NCI-H146 treated with DMSO at 0.1 percent for 48 hours (cell line): Measurements from ENCODE around the gene STEAP2.

Experiments used
- DNase-seq: peaks from one replicate; lab custom pipeline; 2025; ENCODE audit not compliant: unreplicated experiment; lab: John Stamatoyannopoulos, UW

STEAP2 gene

DNA sequence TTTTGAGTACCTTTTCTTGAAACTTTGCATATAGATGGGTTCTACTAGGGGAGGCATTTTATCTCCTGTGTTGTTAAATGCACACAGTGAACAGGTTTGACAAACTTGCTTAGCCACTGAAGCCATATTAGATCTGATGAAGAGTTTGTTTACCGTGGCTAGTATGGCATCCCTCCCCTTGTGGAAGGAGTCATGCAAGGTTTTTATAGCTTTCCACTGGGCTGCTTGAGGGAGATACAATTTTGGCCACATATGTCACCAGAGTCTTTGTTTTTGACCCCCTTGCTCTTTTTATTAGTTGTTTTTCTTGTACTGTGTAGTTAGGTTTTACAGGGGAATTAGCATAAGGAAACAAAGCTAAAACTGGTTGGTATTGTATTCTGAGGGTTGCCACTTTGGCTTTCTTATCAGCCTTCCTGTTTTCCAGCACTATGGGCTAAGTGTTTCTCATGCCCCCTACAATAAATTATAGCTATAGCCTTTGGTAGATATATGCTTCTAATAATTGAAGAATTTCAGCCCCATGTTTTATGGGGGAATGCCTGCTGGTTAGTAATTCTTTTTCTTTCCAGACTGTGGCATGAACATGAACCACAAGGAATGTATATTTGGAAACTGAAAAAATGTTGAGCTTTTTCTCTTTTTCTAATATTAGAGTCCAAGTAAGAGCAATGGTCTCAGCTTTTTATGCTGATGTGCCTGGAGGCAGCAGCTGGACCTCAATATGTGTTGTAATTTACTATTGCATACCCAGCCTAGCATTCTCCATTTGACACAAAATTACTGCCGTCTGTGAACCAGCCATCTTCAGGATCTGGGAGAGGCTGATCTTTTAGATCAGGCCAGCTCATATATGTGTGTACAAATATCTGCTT lies 18.4 kb upstream of the STEAP2 start:
- no peak for DNase-seq

DNA sequence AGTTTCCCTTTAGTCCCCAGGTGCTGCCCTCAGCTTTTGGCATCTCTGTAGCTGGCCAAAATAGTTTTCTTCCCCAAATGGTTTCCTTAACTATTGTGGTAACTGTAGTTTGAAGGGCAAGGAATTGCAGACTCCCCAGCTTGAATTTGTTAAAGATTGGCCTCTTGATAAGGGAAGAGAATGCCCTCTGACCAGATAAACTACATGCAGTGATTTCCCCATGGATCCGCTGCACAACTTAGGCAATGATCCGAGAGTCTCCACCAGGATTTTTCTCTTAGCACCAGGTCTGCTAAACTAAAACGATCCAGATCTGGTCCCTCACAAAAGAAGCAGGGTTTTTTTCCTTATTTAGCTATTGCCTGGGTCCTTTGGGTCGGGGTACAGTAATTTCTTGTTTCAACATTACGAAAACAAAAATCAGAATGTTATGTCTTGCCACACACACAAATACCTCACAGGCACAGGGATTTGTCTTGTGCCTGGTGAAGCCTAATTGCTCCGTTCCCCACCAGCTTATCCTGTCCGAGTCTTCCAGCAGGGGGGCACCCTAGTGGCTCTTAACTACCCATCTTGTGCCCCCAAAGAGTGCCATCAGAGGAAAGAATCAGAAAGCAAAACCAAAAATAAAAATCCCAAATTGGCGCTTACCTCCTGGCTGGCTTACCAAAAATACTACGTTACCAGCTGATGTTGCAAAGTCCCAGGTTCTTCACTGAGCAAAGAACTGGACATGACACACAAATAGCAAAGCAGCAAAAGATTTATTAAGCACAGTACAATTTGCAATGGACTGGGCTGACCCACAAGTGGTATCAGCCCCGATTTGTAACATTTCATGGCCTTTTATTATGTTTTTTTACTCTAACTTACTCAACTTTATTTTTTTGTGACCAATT lies 16.4 kb upstream of the STEAP2 start:
- no peak for DNase-seq

DNA sequence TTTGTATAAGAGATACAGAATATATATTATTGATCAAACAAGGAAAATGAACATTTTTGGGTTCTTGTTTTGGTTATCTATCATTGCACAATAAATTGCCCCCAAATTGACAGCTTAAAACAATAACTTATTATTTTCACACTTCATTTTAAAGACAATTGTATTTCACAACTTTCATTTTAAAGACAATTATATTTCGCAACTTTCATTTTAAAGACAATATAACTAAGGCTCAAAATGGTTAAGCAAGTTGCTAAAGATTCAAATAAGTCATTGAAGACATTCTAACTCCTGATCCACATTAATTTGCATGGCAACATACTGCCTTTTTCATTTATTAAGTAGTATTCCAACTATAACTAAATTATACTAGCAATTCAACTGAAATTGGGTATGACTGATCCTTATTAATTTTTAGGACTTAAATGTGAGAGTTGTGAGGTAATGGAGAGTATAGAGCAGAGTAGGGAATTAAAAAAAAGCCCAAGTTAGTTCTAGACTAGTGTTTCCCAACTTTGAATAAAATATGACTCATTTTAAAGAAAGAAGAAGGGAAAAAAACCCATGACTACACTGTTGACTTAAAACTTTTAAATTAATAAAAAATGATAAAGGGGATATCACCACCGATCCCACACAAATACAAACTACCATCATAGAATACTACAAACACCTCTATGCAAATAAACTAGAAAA lies 9.9 kb upstream of the STEAP2 start:
- no peak for DNase-seq

DNA sequence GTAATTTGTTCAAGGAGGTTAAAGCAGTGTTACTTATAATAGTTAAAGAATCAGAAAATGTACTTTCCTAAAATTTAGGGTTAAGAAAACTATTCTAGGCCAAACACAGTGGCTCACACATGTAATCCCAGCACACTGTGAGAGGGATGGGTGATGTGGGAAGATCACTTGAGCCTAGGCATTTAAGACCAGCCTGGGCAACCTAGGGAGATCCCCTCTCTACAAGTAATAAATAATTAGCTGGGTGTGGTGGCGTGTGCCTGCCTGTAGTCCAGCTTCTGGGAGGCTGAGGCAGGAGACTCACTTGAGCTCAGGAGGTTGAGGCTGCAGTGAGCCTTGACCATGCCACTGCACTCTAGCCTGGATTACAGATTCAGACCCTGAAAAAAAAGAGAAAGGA lies 3.6 kb upstream of the STEAP2 start:
- DNase-seq, result no peak

DNA sequence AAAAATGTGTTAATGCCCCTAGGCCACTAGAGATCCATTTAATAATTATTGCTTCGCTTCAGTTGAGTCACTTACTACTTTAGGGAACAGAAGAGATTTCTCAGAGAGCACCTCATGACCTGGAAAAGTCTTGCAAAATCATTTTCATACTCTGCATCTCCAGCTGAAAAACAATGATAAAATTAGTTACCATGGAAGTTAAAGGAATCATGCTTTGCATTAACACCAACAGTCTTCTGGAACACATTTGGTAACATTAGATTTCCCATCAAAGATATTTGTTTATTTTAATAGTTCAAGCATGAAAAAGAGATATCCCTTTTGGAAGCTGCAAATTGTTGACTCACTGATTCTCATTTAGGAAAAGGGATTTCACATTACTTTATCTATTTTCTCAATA lies 1.8 kb upstream of the STEAP2 start:
- DNase-seq, result no peak

DNA sequence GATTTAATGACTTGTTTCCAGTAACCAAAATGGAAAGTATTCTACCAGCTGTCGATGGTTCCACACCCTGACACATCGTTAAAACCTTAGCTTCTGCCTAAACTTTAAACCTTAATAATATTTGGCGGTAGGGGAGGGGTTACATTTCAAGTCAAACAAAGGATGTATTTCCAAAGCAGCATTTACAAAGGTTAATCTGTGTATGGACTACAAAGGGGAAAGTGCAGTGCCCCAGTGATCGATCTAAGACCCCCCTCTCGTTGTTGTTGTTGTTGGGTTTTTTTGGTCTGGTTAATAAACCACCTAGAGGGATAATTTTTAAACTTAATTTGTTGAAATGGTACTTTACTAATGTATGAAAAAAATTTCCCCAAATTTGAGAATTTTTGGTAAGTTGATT lies 1.1 kb upstream of the STEAP2 start:
- DNase-seq, result no peak

DNA sequence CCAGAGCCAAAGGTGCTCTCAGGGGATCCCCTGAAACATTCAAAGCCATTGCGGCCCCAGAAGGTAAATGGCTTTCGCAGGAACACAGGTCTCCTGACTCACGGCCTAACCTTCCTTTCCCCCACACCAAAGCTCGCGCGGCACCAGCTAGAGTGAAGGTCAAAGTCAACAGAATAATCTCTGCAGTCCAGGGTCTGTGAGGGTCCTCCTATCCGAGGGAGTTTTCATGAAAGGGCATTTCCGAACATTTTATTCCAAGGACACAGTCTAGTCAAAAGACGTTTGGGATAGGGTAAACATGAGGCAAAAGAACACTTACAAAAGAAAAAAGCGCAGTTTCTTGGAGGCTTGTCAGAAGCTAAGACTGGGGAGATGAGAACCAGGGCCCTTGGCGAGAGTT lies 559 bp upstream of the STEAP2 start:
- DNase-seq, result no peak

DNA sequence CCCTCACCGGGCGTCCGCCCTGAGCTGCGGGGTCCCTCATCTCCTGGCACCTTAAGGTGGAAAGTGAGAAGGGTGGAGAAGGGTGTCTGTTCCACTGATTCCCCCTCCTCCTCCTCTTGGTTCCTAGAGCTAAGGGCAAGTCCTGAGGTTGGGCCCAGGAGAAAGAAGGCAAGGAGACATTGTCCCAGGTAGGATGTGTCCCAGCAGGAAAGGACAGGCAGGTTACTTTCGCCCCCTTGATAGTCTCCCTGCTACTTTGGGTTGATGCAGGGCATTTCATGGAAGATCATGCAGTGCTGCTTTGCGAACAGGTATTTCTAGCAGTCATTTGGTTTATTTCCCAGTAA lies 582 bp downstream of the STEAP2 start:
- no peak for DNase-seq

DNA sequence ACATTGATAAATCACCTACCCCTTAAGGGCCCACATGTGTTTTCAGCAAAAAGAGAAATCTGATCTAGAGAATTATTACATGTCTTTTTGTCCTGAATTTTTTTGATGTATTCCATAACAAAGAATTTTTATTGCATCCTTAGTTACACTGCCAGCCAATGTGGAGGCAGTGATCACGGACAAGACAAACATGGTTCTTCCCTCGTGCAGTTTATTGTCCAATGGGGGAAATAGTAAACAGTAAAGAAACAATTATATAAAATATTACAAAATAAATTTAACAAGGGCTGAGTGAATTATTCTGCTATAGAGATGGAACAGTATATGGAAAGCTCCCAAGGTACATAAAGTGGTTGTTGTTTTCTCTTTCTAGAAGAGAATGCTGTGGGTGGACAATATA lies 2.0 kb downstream of the STEAP2 start:
- no peak for DNase-seq

DNA sequence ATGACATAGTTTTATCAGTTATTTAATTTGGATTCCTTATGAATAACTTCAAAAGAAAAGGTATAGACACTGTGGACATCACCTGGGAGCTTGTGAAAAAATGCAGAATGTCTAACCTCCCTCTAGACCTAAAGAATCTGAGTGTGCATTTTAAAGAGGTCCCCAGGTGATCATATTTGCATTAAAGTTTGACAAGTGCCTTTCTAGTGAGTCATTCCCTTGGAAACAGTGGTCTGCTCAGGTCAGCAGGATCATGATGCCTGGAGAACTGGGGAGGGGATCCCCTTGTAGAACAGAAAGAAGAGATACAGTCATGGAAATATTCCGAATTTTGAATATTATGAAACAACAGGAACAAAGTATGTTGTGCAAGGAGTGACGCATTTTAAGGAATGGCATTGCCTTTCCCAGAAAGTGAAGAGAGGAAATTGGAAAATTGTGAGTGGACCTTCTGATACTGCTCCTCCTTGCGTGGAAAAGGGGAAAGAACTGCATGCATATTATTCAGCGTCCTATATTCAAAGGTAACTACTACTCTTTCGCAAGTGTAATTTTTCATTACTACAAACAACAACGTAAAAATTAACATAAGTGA lies 4.6 kb downstream of the STEAP2 start:
- no peak for DNase-seq

DNA sequence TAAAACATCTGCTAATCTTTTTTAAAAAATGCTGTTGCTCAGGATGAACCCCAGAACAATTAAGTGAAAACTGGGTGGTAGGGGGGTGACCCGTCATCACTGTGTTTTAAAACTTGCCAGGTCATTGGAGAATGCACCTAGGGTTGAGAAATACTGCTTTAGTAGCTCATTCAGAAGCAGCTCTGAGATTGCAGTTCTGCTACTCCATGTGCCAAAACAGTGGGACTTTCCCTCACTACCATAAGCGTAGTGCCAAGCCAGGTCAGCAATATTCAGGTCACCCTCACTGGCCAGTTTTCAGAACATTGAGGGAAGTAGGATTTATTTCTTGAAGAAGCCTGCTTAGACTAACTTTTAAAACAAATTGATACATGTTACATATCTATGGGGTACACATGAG lies 5.2 kb downstream of the STEAP2 start:
- no peak for DNase-seq

DNA sequence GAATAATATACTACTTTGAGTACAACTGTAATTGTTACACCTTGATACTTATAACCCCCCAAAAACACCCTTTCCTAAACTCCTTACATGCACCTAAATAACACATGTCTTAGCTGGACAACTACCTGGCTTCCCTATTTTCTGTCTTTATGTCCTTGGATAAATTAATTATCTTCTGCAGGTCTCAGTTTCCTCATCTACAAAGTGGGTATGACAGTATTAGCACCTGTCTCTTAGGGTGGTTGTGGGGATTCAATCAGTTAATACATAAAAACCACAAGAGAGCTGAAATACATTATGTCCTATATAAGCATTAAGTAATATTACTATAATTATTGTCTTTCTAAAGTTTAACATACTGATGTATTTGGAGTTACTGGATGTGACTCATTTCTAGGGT lies 10.8 kb downstream of the STEAP2 start:
- no peak for DNase-seq

DNA sequence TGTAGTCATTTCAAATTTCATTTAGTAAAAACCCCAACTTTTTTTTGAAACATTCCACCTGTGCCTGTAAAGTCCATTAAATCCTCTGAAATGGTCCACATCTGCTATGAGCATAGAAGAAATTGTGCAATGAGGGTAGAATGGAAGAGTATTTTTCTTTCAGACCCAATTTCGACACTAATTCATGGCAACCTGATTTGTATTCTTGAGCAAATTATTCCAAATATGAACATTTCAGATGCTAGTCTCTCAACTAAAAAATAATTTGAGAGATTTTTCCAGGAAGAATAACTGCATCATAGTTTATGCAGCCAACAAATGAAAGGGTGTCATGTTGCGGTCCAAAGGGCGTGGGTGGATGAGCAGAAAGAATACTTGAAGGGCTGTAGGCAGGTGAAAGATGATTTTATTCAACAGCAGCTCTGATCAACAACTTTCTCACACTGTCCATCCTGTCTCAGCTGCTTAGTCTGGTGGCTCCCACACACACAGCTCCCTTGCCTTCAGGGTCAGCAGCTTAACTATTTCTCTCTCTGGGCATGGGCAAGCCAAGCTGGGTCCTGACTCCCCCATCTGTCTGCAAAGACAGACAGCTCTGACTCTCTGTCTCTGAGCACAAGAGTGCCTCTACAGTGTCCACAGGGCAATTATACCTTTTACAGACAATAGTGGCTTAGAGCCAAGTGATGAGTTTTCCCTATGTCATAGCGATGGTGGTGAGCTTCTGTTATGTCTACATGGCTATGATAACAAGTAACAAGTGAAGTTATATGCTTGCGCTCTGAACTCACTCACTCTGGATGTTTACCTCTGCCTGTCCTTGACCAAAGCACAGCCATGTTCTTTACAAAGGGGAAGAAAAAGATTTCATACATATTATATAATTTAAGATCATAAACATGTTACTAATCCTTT lies 11.5 kb downstream of the STEAP2 start:
- no peak for DNase-seq

DNA sequence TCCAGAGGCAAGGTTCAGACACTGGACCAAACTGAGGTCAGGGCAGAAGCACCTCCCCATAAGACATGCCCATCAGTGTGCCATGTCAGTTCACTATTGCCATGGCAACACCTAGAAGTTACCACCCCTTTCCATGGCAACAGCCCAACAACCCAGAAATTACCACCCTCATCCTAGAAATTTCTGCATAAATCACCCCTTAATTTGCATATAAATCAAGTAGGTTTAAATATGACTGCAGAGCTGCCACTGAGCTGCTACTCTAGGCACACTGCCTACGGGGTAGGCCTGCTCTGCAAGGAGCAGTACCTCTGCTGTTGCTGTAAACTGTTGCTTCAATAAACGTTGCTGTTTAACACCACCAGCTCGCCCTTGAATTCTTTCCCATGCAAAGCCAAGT lies 12.7 kb downstream of the STEAP2 start:
- no peak for DNase-seq

DNA sequence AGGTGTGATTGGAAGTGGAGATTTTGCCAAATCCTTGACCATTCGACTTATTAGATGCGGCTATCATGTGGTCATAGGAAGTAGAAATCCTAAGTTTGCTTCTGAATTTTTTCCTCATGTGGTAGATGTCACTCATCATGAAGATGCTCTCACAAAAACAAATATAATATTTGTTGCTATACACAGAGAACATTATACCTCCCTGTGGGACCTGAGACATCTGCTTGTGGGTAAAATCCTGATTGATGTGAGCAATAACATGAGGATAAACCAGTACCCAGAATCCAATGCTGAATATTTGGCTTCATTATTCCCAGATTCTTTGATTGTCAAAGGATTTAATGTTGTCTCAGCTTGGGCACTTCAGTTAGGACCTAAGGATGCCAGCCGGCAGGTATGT lies 13.6 kb downstream of the STEAP2 start:
- no peak for DNase-seq

DNA sequence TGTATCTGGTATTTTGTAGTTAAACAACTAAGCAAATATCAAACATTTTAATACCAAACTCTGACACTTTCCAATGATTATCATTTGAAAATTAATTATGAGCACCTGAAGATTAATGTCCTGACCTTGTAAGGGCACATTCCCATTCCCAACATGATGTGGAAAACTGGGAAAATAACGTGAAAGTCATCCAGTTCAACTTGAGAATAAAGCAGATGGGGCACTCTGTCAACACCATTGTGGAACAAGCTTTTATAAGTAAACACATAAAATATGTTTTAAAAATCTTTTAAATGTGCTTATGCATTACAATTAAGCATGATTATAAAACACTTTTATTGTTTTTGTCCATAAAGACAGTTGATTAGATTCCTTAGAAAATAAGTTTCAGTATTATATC lies 14.1 kb downstream of the STEAP2 start:
- DNase-seq, result no peak

DNA sequence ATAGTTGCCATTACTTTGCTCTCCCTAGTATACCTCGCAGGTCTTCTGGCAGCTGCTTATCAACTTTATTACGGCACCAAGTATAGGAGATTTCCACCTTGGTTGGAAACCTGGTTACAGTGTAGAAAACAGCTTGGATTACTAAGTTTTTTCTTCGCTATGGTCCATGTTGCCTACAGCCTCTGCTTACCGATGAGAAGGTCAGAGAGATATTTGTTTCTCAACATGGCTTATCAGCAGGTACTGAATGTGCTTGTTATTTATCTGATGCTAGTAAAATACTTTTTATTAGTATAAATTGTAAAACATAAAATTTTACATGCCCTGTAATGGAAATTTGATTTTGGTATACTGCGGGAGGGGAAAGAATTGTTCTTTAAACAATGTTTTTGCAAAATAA lies 15.7 kb downstream of the STEAP2 start:
- DNase-seq, result no peak

DNA sequence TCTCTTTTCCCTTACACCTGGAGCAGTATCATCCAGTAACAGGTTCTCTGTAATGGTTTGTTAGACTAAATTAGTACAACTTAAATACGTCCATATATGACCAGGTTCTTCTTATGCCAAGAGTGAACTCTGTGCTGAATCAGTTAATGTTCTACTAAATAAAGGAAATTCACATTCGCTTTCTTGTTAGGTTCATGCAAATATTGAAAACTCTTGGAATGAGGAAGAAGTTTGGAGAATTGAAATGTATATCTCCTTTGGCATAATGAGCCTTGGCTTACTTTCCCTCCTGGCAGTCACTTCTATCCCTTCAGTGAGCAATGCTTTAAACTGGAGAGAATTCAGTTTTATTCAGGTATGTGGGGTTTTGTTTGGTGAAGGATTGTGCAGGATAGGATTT lies 18.1 kb downstream of the STEAP2 start:
- DNase-seq, result no peak

DNA sequence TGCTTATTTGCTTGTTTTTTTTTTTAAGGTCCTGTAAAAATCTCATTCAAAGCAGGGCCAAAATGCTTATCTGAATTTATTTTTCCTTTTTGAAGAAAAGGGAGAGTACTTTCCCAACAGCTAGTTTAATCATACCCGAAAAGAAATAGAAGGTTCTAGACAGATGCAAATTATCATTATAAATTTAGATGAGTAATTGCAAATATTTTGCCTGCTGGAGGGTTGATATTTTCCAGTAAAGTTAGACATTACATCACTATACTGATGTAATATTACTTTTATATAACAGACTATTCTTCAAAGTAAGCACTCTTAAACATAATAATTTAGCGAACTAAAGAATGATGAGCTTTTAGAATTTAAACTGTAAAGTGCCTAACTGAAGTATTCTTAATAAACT lies 19.3 kb downstream of the STEAP2 start:
- no peak for DNase-seq

DNA sequence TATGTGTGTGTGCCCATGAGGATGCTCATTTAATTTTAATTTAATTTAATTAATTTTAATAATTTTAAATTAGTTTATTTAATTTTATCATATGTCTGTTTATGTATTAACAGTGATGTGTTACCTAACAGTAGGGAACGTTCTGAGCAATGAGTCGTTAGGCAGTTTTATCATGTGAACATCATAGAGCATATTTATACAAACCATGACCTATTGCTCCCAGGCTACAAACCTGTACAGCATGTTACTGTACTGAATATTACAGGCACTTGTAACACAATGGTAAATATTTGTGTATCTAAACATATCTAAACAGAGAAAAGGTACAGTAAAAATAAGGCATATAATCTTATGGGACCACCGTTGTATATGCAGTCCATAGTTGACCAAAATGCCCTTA lies 19.8 kb downstream of the STEAP2 start:
- DNase-seq, result no peak
